Astrocyte (in vitro differentiated cells and primary cell): ENCODE measurements around the gene NSD2. TPM values are rescaled to one million over a fixed set of nuclear protein-coding genes. Genes with fewer than 3 reads are reported as not detected.
"Not testable (repeated sequence)": the region's sequence is repeated elsewhere in the genome, so short reads cannot be mapped to it uniquely, and the experiment has no call there.

Experiments used
- DNase-seq: peaks from one replicate; pipeline ENCODE4 v3.0.0-alpha.2; 2010; ENCODE audit warnings: low read depth
- FAIRE-seq: peaks from 2 replicates; lab custom pipeline; 2011; peaks lifted over from hg19 to GRCh38; lab: Jason Lieb, UNC
- H2AFZ ChIP-seq: 2 replicates; pipeline ENCODE4 v1.6.0; 2012; ENCODE audit warnings: low read depth, low read length, inconsistent platforms
- H3K27ac ChIP-seq: 2 replicates; pipeline ENCODE4 v1.5.1; 2011; ENCODE audit warnings: low read depth, low read length, inconsistent platforms
- H3K27me3 ChIP-seq: 2 replicates; pipeline ENCODE4 v1.6.0; 2011; ENCODE audit warnings: low read length, inconsistent platforms; ENCODE audit not compliant: insufficient read depth
- H3K36me3 ChIP-seq: 2 replicates; pipeline ENCODE4 v1.5.1; 2011; ENCODE audit warnings: low read length, inconsistent platforms; ENCODE audit not compliant: insufficient read depth
- H3K4me1 ChIP-seq: 2 replicates; pipeline ENCODE4 v1.5.1; 2011; ENCODE audit warnings: low read length, inconsistent platforms; ENCODE audit not compliant: insufficient read depth
- H3K4me2 ChIP-seq: 2 replicates; pipeline ENCODE4 v1.6.0; 2012; ENCODE audit warnings: low read length, inconsistent platforms
- H3K4me3 ChIP-seq: 2 replicates; pipeline ENCODE4 v1.5.1; 2011; ENCODE audit warnings: low read depth, mild to moderate bottlenecking, low read length, inconsistent platforms; ENCODE audit not compliant: insufficient read depth
- H3K79me2 ChIP-seq: 2 replicates; pipeline ENCODE4 v1.6.0; 2012; ENCODE audit warnings: mild to moderate bottlenecking, low read length, inconsistent platforms; ENCODE audit not compliant: insufficient read depth
- H3K9ac ChIP-seq: 2 replicates; pipeline ENCODE4 v1.6.0; 2012; ENCODE audit warnings: mild to moderate bottlenecking, low read length, inconsistent platforms
- H3K9me3 ChIP-seq: 2 replicates; pipeline ENCODE4 v1.5.1; 2012; ENCODE audit warnings: low read depth, mild to moderate bottlenecking, low read length, inconsistent platforms; ENCODE audit not compliant: insufficient read depth
- H4K20me1 ChIP-seq: 2 replicates; pipeline ENCODE4 v1.6.0; 2012; ENCODE audit warnings: low read length, inconsistent platforms; ENCODE audit not compliant: insufficient read depth
- H3K27ac Mint-ChIP-seq: one replicate; pipeline ENCODE4 v1.8.0; 2021; ENCODE audit warnings: mild to moderate bottlenecking, mixed read lengths; ENCODE audit not compliant: unreplicated experiment
- H3K27me3 Mint-ChIP-seq: one replicate; pipeline ENCODE4 v1.8.0; 2021; ENCODE audit warnings: low read depth, mixed read lengths; ENCODE audit not compliant: unreplicated experiment
- H3K36me3 Mint-ChIP-seq: one replicate; pipeline ENCODE4 v1.8.0; 2021; ENCODE audit warnings: low read depth, mixed read lengths; ENCODE audit not compliant: unreplicated experiment
- H3K4me1 Mint-ChIP-seq: one replicate; pipeline ENCODE4 v1.8.0; 2021; ENCODE audit warnings: low read depth, mixed read lengths; ENCODE audit not compliant: unreplicated experiment
- H3K4me3 Mint-ChIP-seq: one replicate; pipeline ENCODE4 v1.8.0; 2021; ENCODE audit warnings: mild to moderate bottlenecking, moderate library complexity, mixed read lengths; ENCODE audit not compliant: unreplicated experiment
- H3K9me3 Mint-ChIP-seq: one replicate; pipeline ENCODE4 v1.8.0; 2021; ENCODE audit warnings: mild to moderate bottlenecking, mixed read lengths; ENCODE audit not compliant: unreplicated experiment
- CTCF ChIP-seq: IDR thresholded peaks from 2 replicates; pipeline ENCODE4 v1.5.1; 2011; ENCODE audit warnings: low read depth, mild to moderate bottlenecking, inconsistent platforms, low read length, moderate library complexity; ENCODE audit not compliant: insufficient read depth
- EZH2 ChIP-seq: IDR thresholded peaks from 2 replicates; pipeline ENCODE4 v1.6.1; 2012; ENCODE audit warnings: mild to moderate bottlenecking, low read length, inconsistent platforms; ENCODE audit not compliant: insufficient read depth
- total RNA-seq: library from RNA; stranded (reverse); gene quantifications from 2 replicates; pipeline ENCODE4 v1.2.1, GENCODE V29; 2021

The NSD2 gene
- total RNA-seq, 1 donor from 2014 or later: 31.3 TPM

- peaks cover 10% of the 10 kb centered on the region for H3K27me3 ChIP-seq
- no peaks in the 10 kb centered on the region for H3K36me3 ChIP-seq
- FAIRE-seq: no peak
- TF ChIP-seq CTCF: no peak
- no peak for TF ChIP-seq EZH2
- Mint-ChIP-seq H3K9me3 (peaks cover 2% of the 10 kb centered on the region), H3K27ac (no peak overlapping the region), H3K4me3 (no peak overlapping the region), H3K4me1 (no peaks in the 10 kb centered on the region), H3K27me3 (peaks cover 25% of the 10 kb centered on the region), H3K36me3 (peaks cover 4% of the 10 kb centered on the region)
- H4K20me1 ChIP-seq: no peaks in the 10 kb centered on the region
- DNase-seq: no peak
- H3K79me2 ChIP-seq: no peaks in the 10 kb centered on the region
- no peak overlapping the region for H3K9ac ChIP-seq
- H3K9me3 ChIP-seq: no peaks in the 10 kb centered on the region
- H3K4me3 ChIP-seq: no peak overlapping the region
- H2AFZ ChIP-seq: no peak overlapping the region
- no peak overlapping the region for H3K27ac ChIP-seq
- H3K4me2 ChIP-seq: no peak overlapping the region
- no peaks in the 10 kb centered on the region for H3K4me1 ChIP-seq
Observed at GRCh38 chr4:2015008-2015407, 143.8 kb downstream of the NSD2 start.

- not testable (repeated sequence) for H3K4me2 ChIP-seq, DNase-seq, H3K36me3 ChIP-seq, H2AFZ ChIP-seq, H3K36me3 Mint-ChIP-seq, FAIRE-seq, H3K27ac Mint-ChIP-seq, H3K79me2 ChIP-seq, H4K20me1 ChIP-seq, H3K27ac ChIP-seq, H3K4me1 ChIP-seq, H3K4me3 ChIP-seq, H3K4me3 Mint-ChIP-seq, H3K9me3 ChIP-seq, H3K9ac ChIP-seq, H3K4me1 Mint-ChIP-seq
- H3K27me3 Mint-ChIP-seq: peaks cover 43% of the 10 kb centered on the region
- H3K9me3 Mint-ChIP-seq: peaks cover 11% of the 10 kb centered on the region
- H3K27me3 ChIP-seq: peaks cover 16% of the 10 kb centered on the region
Observed at GRCh38 chr4:2021358-2022018, 150.3 kb downstream of the NSD2 start.

GRCh38 chr4:2024683-2025082 is 153.5 kb downstream of the NSD2 start:
- Mint-ChIP-seq H3K36me3 (peaks cover 3% of the 10 kb centered on the region), H3K4me3 (no peak overlapping the region), H3K27me3 (peaks cover 61% of the 10 kb centered on the region), H3K9me3 (peaks cover 26% of the 10 kb centered on the region), H3K27ac (no peak overlapping the region), H3K4me1 (peaks cover 4% of the 10 kb centered on the region)
- peaks cover 11% of the 10 kb centered on the region for H3K27me3 ChIP-seq
- H3K79me2 ChIP-seq: no peaks in the 10 kb centered on the region
- no peak overlapping the region for H3K27ac ChIP-seq
- H3K4me3 ChIP-seq: no peak overlapping the region
- H3K9me3 ChIP-seq: no peaks in the 10 kb centered on the region
- no peaks in the 10 kb centered on the region for H3K36me3 ChIP-seq
- FAIRE-seq (no peak), DNase-seq (no peak)
- no peak for TF ChIP-seq EZH2
- TF ChIP-seq CTCF: no peak
- H2AFZ ChIP-seq: no peak overlapping the region
- no peaks in the 10 kb centered on the region for H4K20me1 ChIP-seq
- no peaks in the 10 kb centered on the region for H3K4me1 ChIP-seq
- no peak overlapping the region for H3K4me2 ChIP-seq
- no peak overlapping the region for H3K9ac ChIP-seq
